ES-I3 (cell line): ENCODE measurements around the gene POLR1H.
"Not testable (repeated sequence)": the region's sequence is repeated elsewhere in the genome, so short reads cannot be mapped to it uniquely, and the experiment has no call there.

Experiments
- H3K36me3 ChIP-seq: 2 replicates; pipeline ENCODE4 v1.6.1; 2013; ENCODE audit warnings: mild to moderate bottlenecking, low read length, control low read depth, moderate library complexity; ENCODE audit not compliant: insufficient read depth
- H3K4me1 ChIP-seq: 2 replicates; pipeline ENCODE4 v1.6.1; 2013; ENCODE audit warnings: mild to moderate bottlenecking, control low read depth, low read length; ENCODE audit not compliant: insufficient read depth
- H3K9ac ChIP-seq: 2 replicates; pipeline ENCODE4 v1.6.1; 2013; ENCODE audit warnings: low read depth, mild to moderate bottlenecking, low read length, moderate library complexity
- H3K9me3 ChIP-seq: 2 replicates; pipeline ENCODE4 v1.6.1; 2013; ENCODE audit warnings: mild to moderate bottlenecking, low read length, moderate library complexity; ENCODE audit not compliant: control insufficient read depth, insufficient read depth

POLR1H gene, protein sequence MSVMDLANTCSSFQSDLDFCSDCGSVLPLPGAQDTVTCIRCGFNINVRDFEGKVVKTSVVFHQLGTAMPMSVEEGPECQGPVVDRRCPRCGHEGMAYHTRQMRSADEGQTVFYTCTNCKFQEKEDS

DNA sequence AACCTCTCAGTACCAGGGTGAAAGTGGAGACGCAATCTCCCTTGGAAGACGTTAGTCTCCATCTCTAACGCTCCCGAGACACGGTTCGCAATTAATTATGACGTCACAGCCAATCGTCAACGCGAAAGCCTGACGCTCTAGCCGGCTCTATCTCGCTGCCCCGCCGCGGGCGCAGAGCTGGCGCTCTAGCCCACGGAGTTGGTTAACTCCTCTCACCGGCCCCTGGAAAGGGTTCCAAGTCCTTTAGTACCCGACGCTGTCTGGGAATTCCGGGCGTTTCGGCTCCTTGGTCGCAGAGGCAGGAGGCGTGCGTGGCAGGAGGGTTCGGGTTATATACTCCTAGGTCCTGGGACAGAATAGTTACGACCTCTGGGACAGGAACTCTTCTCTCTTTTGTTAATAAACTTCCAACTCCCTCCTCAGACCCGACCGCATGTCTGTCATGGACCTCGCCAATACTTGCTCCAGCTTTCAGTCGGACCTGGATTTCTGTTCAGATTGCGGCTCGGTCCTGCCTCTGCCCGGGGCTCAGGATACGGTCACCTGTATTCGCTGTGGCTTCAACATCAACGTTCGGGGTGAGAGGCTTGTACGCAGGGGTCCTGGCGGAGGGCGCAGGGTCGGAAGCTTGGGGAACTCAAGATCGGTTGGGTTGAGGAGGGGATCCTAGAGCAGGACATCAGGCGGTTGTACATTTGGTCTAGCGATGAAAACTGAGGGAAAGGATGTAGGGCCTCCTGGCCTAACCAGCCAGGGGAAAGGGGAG is at the start of gene POLR1H:
Gene POLR1H (plus strand): TSS at position 174 of the 766 bp plus-strand sequence. CDS start 260 bp downstream, at position 434.
- no peaks in the 10 kb centered on the region for H3K9me3 ChIP-seq
- peak within 1 kb of the TSS; percentile 88 for H3K9ac ChIP-seq
- peaks cover 4% of the 10 kb centered on the region for H3K4me1 ChIP-seq
- H3K36me3 ChIP-seq: no peaks in the 10 kb centered on the region; the same call in 1 of the 2 replicates

DNA sequence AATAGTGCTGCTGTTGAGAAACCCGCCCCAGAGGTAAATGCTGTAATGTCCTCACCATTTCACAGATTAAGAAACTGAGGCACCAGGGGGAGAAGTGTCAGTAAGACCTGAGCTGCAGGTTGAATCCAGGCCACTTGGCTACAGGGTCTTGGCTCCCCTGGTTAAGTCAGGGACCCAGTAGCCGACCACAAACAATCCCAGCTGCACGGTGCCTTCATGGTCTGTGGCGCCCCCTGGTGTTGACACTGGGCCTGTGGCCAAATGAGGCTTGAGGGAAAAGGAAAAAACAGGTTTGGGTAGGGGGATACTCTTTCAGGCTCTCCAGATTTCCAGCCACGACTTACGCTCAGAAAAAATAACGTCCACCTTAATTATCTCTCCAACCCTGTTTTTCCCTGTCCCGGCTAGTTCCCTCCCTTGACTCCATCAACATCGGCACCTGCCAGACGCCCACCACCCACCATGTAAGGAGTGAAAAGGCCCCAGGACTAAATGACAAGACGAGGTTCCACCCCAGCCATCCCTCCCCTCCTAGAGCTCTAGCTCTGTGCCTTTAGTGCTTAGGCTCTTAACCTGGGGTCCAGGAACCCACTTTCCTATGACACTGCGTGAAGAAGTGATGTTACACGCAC is 47.7 kb upstream of the POLR1H start:
- Histone ChIP-seq H3K9me3 (no peaks in the 10 kb centered on the region), H3K4me1 (no peaks in the 10 kb centered on the region), H3K9ac (no peak overlapping the region), H3K36me3 (no peaks in the 10 kb centered on the region)

DNA sequence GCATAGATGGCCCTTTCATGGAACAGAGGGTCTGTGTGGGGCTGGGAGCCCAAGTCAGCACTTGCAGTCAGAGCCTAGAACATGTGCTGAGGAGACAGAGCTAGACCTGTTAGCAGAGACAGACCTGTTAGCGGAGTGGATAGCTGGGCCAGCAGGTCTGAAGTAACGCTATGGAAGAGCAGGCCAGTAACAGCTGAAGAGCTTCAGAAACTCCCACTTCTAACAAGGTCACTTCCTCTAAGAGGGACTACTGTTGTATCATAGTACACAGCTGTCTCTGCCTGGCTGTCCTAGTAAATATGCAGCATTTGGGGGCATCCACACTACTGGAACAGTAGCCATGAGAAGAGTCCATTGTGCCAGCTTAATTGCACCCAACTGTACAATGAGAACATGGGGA is 41.2 kb upstream of the POLR1H start:
- no peaks in the 10 kb centered on the region for H3K36me3 ChIP-seq
- no peaks in the 10 kb centered on the region for H3K9me3 ChIP-seq
- H3K4me1 ChIP-seq: no peaks in the 10 kb centered on the region
- H3K9ac ChIP-seq: no peak overlapping the region

DNA sequence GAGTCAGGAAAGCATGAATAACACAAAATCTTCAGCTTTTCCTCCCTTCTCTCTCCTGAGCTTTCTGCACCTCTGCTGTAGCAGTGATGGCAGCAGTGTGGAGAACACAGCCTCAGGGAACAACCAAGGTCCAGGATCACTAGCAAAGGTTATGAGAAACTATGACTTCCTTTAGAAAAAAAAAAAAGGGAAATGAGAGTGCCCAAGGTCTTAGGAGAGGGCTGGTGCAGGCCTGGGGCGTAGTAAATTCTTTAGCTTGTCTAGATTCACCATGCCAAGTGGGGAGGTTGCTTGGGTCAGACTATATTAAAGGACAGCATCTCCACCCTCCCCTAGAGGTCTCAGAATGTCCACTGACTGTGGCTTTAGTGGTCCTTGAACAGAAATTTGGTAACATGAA is 40.4 kb upstream of the POLR1H start:
- no peaks in the 10 kb centered on the region for H3K36me3 ChIP-seq
- H3K4me1 ChIP-seq: no peaks in the 10 kb centered on the region
- no peak overlapping the region for H3K9ac ChIP-seq
- H3K9me3 ChIP-seq: no peaks in the 10 kb centered on the region

DNA sequence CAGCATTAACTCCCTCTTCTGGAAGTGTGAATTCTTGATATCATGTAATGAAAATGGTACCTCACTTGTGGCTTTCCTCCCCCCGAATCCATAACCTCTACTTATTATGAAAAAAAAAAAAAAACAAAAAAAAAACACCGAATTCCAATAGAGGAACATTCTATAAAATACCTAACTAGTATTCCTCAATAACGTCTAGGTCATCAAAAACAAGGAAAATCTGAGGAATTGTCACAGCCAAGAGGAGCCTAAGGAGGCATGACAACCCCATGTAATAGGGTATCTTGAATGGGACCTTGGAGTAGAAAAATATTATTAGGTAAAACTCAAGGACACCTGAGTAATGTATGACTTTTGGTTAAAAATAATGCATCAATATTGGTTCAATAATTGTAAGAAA is 38.9 kb upstream of the POLR1H start:
- H3K4me1 ChIP-seq: no peaks in the 10 kb centered on the region
- no peak overlapping the region for H3K9ac ChIP-seq
- no peaks in the 10 kb centered on the region for H3K9me3 ChIP-seq
- H3K36me3 ChIP-seq: no peaks in the 10 kb centered on the region

DNA sequence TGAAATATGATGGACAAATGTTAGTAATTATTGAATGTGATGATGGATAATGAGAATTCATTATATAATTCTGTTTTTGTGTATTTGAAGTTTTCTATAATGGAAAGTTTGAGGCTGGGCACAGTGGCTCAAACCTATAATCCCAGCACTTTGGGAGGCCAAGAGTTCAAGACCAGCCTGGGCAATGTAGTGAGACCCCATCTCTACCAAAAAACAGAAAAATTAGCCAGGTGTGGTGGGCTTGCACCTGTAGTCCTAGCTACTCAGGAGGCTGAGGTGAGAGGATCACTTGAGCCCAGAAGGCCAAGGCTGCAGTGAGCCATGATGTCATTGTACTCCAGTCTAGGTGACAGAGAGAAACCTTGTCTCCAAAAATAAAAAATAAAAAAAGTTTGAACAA is 38.4 kb upstream of the POLR1H start:
- H3K9ac ChIP-seq, H3K36me3 ChIP-seq, H3K4me1 ChIP-seq, H3K9me3 ChIP-seq: not testable (repeated sequence)

DNA sequence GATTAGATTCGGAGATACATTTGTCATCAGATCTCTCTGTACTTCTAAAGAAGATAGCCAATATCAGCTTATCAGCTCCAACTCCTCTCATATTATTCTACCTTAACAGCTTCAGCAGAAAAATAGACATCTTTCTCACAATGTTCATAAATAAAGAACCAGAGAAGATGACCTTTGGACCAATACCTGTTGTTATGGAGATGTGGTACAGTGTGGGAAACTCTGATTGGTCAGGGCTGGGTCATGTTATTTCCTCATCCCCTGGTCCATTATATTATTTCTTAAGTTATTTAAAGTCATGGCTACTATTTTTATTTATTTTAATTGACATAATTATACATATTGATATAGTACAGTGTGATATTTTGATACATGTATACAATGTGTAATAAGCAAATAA is 35.9 kb upstream of the POLR1H start:
- no peaks in the 10 kb centered on the region for H3K9me3 ChIP-seq
- H3K9ac ChIP-seq: no peak overlapping the region
- H3K36me3 ChIP-seq: no peaks in the 10 kb centered on the region
- no peaks in the 10 kb centered on the region for H3K4me1 ChIP-seq

DNA sequence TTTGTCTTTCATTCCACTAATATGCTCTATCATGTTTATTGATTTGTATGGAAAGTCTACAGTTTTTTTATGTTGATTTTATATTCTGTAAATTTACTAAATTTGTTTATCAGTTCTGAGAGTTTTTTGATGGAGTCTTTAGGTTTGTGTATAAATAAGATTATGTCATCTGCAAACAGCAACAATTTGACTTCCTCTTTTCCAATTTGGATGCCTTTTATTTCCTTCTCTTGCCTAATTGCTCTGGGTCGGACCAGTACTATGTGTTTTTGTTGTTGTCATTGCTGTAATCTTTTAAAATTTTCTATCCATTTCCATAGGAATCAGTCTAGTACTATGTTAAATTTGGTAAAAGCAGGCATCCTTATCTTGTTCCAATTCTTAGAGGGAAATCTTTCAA is 31.5 kb upstream of the POLR1H start:
- Histone ChIP-seq H3K36me3 (no peaks in the 10 kb centered on the region), H3K9me3 (no peaks in the 10 kb centered on the region), H3K4me1 (no peaks in the 10 kb centered on the region), H3K9ac (no peak overlapping the region)

DNA sequence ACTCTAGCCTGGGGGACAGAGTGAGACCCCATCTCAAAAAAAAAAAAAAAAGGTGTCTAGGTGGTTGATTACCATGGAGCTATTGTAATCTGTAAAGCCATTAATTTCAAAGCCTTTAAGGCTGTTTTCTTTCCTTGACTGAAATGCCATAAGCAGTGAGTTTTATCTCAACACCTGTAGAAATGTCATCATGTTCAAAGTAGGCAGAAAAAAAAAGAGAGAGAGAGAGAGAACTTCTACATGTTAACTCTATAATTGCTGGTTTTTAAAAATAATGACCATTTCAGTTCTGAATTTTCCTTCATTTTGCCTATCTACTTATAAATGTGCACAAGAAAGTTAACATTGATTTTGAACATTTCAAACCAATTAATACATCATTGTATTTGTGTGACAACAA is 29.7 kb upstream of the POLR1H start:
- Histone ChIP-seq H3K9me3 (no peaks in the 10 kb centered on the region), H3K36me3 (no peaks in the 10 kb centered on the region), H3K9ac (no peak overlapping the region), H3K4me1 (no peaks in the 10 kb centered on the region)

DNA sequence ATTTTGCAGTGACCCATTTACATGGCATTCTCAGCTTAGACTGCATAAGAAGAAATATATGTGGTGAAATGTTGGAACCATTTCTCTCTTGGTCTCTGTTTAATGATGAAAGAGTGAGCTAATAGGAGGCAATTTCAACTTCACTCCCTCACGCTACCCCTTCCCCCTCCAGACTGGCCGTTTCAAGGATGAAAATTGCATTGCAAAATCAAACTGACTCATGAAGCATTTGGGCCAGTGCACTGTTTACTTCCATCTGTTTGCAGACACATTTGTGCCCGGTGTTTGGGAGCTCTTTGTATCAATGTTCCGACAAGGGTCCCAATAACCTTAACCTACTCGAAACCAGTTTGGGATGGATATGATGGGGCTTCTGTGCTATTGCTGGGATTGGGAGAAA is 27.6 kb upstream of the POLR1H start:
- not testable (repeated sequence) for H3K9ac ChIP-seq, H3K9me3 ChIP-seq, H3K4me1 ChIP-seq, H3K36me3 ChIP-seq

DNA sequence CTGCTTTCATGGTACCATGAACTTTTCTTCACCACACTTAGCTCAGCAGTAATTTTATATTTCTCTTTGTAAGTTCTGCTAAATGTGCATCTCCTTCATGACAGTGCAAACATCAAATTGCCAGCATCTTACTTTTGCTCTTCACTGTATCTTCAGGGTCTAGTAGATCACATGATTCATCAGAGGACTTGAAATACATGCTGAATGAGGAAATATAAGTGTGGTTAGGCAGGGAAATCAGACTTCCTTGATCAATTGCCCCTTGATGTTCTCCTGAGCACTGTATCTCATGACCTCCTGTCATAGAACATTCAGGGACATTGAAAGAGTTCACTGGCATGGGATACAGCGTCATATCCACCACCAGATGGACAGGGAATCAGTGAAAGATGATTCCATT is 25.3 kb upstream of the POLR1H start:
- H3K9ac ChIP-seq: no peak overlapping the region
- no peaks in the 10 kb centered on the region for H3K9me3 ChIP-seq
- no peaks in the 10 kb centered on the region for H3K4me1 ChIP-seq
- H3K36me3 ChIP-seq: no peaks in the 10 kb centered on the region

DNA sequence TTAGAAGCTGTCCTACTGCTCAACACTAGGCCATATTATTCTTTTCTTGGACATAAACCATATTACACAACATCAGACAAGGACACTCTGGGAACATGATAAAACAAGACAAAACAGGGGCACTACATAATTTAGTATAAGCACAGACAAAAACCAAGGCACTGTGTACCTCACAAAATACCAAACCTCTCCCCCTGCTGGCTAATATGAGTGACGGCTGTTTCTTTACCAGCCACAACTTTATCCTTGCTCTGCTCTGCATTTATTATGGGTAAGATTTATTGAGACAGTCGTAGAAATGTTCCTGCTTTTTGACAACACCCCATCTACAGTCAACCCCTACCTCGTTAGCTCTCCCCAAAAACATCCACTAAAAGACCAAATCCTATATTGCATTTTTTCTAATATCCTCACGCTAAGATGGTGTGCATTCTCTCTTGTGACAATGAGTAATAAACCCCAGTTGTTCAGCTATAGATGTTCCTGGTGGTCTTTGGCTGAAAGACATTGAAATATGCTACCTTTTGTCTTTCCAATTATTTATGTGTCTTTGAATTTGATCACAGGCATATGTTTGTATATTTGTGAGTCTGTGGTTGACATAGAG is 23.8 kb upstream of the POLR1H start:
- Histone ChIP-seq H3K36me3 (no peaks in the 10 kb centered on the region), H3K4me1 (no peaks in the 10 kb centered on the region), H3K9ac (no peak overlapping the region), H3K9me3 (no peaks in the 10 kb centered on the region)

DNA sequence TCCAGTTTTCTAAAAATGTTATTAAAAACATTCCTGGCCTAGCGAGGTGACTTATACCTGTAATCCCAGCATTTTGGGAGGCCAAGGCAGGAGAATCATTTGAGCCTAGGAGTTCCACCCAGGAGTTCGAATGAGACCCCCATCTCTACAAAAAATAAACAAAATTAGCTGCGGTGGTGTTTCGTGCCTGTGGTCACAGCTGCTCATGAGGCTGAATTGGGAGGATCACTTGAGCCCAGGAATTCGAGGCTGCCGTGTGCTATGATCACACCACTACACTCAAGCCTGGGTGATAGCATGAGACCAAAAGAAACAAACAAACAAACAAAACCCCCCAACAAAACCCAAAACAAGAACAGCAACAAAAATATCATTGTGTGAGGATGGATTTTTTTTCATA is 19.8 kb upstream of the POLR1H start:
- no peaks in the 10 kb centered on the region for H3K36me3 ChIP-seq
- no peaks in the 10 kb centered on the region for H3K4me1 ChIP-seq
- no peak overlapping the region for H3K9ac ChIP-seq
- H3K9me3 ChIP-seq: no peaks in the 10 kb centered on the region

DNA sequence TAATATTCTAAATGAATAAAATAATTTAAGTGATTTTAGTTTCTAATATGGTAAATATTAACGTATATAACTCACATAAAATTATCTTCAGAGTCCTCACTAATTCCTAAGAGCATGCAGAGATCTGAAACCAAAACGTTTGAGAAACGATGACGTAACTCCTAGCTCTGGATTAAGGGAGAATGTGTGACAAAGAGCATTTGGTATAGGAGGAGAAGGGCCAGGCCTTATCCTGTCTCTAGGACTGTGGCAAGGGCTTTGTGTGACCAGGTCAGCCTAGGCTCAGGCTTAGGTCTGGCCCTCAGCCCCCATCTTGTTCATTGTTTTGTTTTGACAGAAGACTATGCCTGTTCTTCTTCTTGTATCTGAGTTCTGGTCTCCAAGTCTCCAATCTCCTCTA is 19.2 kb upstream of the POLR1H start:
- no peak overlapping the region for H3K9ac ChIP-seq

DNA sequence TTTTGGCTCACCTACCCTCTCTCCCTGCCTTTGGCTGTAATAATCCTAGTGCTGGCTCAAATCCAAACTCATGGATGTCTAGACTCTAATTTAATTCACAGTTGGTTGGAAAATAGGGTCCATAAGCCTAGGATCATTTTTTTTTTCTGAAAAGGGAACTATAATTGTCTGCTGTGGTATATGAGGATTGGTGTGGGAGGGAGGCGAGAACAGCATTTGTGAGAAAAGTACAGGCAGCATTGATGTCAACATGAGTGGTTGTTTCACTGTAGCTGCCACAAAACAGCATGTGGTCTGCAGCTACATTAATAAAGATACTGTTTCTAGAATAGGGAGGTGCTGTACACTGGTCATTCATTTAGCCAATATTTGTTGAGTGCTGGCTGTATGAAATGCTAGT is 18.6 kb upstream of the POLR1H start:
- no peaks in the 10 kb centered on the region for H3K36me3 ChIP-seq
- H3K4me1 ChIP-seq: no peaks in the 10 kb centered on the region
- H3K9me3 ChIP-seq: no peaks in the 10 kb centered on the region
- no peak overlapping the region for H3K9ac ChIP-seq

More for the DNA sequence above, 19.2 kb upstream of the POLR1H start:
- Histone ChIP-seq H3K36me3 (no peaks in the 10 kb centered on the region), H3K9me3 (no peaks in the 10 kb centered on the region), H3K4me1 (no peaks in the 10 kb centered on the region)
